B cell (primary cell): ENCODE measurements around the gene SULT2A1.

Experiments used
- EZH2 ChIP-seq: IDR thresholded peaks from 2 replicates; pipeline ENCODE4 v1.6.1; 2012; ENCODE audit warnings: borderline replicate concordance, low read depth, mild to moderate bottlenecking, moderate library complexity, low read length; ENCODE audit not compliant: insufficient read depth, poor library complexity, severe bottlenecking
- TF ChIP-seq, protein P1 (sequence below): fragments of 200-600 bp; IDR thresholded peaks from one replicate; pipeline ENCODE4 v1.8.0; 2022; ENCODE audit warnings: antibody characterized with exemption, mild to moderate bottlenecking

DNA sequence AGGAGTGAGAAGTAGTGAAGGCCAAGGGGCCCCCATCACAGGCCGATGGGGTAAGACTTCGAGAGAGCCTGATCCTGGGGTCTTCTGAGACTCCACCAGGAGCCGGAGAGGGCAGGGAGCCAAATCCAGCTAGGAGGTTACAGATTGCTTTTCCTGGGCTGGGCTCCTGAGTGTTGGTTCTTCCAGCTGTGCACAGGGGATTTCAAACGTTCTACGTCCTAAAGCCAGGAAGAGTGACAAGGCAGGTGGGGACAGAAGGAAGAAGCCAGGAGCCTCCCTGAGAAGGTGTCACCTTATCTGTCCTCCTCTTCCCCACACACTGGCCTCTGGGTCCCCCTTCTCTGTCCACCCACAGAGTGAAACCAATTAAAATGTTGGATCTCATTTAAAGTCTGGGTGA, 43.2 kb downstream of the SULT2A1 start:
- TF ChIP-seq, protein P1, sequence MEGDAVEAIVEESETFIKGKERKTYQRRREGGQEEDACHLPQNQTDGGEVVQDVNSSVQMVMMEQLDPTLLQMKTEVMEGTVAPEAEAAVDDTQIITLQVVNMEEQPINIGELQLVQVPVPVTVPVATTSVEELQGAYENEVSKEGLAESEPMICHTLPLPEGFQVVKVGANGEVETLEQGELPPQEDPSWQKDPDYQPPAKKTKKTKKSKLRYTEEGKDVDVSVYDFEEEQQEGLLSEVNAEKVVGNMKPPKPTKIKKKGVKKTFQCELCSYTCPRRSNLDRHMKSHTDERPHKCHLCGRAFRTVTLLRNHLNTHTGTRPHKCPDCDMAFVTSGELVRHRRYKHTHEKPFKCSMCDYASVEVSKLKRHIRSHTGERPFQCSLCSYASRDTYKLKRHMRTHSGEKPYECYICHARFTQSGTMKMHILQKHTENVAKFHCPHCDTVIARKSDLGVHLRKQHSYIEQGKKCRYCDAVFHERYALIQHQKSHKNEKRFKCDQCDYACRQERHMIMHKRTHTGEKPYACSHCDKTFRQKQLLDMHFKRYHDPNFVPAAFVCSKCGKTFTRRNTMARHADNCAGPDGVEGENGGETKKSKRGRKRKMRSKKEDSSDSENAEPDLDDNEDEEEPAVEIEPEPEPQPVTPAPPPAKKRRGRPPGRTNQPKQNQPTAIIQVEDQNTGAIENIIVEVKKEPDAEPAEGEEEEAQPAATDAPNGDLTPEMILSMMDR, result no peak
- TF ChIP-seq EZH2, result no peak
